Skeletal muscle cell (primary cell): ENCODE measurements around the gene VPS26C.

Source experiments
- DNase-seq: peaks from one replicate; pipeline ENCODE4 v3.0.0-alpha.2; 2010; ENCODE audit warnings: low read depth
- H3K4me3 ChIP-seq: 2 replicates; pipeline ENCODE4 v1.5.1; 2011; ENCODE audit warnings: low read depth, mild to moderate bottlenecking, control low read depth, low read length, moderate library complexity

The VPS26C gene

GRCh38 chr21:37183749-37184148 is 83.4 kb downstream of the VPS26C start:
- no peak for DNase-seq
- H3K4me3 ChIP-seq = no peak overlapping the region

DNA sequence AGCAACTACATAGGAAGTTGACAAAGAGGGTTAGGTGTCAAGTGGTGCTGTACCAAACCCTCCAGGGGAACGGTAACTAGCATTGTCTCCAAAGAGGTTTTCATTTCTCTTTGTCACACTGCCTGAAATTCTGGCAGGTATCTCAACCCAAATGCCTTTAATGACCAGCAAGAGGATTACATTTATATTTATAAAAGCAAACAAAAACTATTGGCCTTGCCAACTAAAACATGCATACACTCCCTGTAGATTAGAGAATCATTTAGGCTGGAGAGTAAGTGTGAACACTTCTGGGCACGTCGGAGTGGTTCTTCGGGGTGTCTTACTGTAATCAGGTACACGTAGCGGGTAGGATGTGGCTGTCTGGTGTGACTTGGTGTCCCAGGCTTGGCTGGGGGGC is 84.9 kb downstream of the VPS26C start:
- H3K4me3 ChIP-seq = no peak overlapping the region
- no peak for DNase-seq

- no peak for DNase-seq
- H3K4me3 ChIP-seq = no peak overlapping the region
These were observed 86.1 kb downstream of the VPS26C start for GRCh38 chr21:37181059-37181458.

DNA sequence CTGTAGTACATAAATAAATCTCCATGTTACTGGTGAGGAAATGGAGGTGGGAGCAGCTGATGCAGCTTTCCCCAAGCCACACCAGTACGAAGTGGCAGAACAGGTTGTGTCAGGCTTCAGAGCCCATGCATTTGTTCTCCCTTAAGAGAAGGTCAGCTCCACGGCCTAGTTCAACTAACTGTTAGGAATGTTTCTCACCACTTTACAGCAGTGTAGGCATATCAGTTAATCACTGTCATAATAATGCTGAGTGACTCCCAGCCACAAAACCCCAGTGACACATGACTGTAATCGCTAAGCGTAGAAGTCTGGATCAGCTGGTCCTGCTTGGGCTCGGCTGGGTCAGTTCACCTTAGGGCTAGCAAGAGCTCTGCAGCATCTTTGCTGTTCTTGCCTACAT is 90.4 kb downstream of the VPS26C start:
- DNase-seq = no peak
- no peak overlapping the region for H3K4me3 ChIP-seq
